Upper lobe of left lung (tissue), 4 donors: ENCODE results near the gene CARD11.

Experiments
- CTCF ChIP-seq, 6 experiments: fragments of 450-650 bp in 4 of 6; fragments of 200-600 bp in 2 of 6; sonication (generic) in 2 of 6; IDR thresholded peaks; one replicate each; pipeline ENCODE4 v1.5.1; 2016 to 2019; ENCODE audit warnings: antibody characterized with exemption in 6 of 6
- POLR2A ChIP-seq, 4 donors: fragments of 450-650 bp; IDR thresholded peaks; one replicate each; pipeline ENCODE4 v1.5.1; 2016 to 2017; ENCODE audit warnings: antibody characterized with exemption in 4 of 4, mild to moderate bottlenecking in 2 of 4
- POLR2AphosphoS5 ChIP-seq, 2 donors: sonication (generic); formaldehyde crosslinking; IDR thresholded peaks; one replicate each; pipeline ENCODE4 v1.5.1; 2017; ENCODE audit warnings: antibody characterized with exemption in 2 of 2

GRCh38 chr7:3019801-3020200, 23.9 kb downstream of the CARD11 start:
- no peak for TF ChIP-seq CTCF (IDR thresholded peaks at IDR 0.05)
- TF ChIP-seq POLR2A (IDR thresholded peaks at IDR 0.05): no peak
- TF ChIP-seq POLR2AphosphoS5 (IDR thresholded peaks at IDR 0.05): no peak
